Tibial nerve (tissue), 4 donors: ENCODE results near the gene G6PC2. TPM values are rescaled to one million over a fixed set of nuclear protein-coding genes. Genes with fewer than 3 reads are reported as not detected.
"Not testable (repeated sequence)": the region's sequence is repeated elsewhere in the genome, so short reads cannot be mapped to it uniquely, and the experiment has no call there.

ENCODE experiments used
- DNase-seq, 2 donors: peaks; one replicate each; pipeline ENCODE4 v3.0.0-alpha.2; 2019; ENCODE audit warnings: low spot score in 2 of 2
- H3K27ac ChIP-seq, 4 donors: fragments of 200-600 bp; sonication (generic) in 3 of 4; one replicate each; pipeline ENCODE4 v1.5.1; 2017 to 2019; ENCODE audit warnings: mild to moderate bottlenecking in 1 of 4
- H3K27me3 ChIP-seq, 2 donors: fragments of 200-600 bp; sonication (generic) in 1 of 2; one replicate each; pipeline versions ENCODE4 v1.5.1 to v1.6.0; 2017 to 2019
- H3K36me3 ChIP-seq, 3 donors: fragments of 200-600 bp; sonication (generic); one replicate each; pipeline ENCODE4 v1.5.1; 2018 to 2019
- H3K4me1 ChIP-seq, 4 donors: fragments of 200-600 bp; sonication (generic) in 3 of 4; one replicate each; pipeline ENCODE4 v1.5.1; 2017 to 2019
- H3K4me3 ChIP-seq, 4 donors: fragments of 200-600 bp; sonication (generic) in 3 of 4; one replicate each; pipeline ENCODE4 v1.5.1; 2017 to 2019; ENCODE audit warnings: mild to moderate bottlenecking in 1 of 4, moderate library complexity in 1 of 4
- H3K9me3 ChIP-seq, 4 donors: fragments of 200-600 bp; sonication (generic) in 3 of 4; one replicate each; pipeline ENCODE4 v1.5.1; 2017 to 2019
- CTCF ChIP-seq, 5 experiments: fragments of 200-600 bp in 3 of 5; fragments of 450-650 bp in 2 of 5; sonication (generic) in 3 of 5; IDR thresholded peaks; one replicate each; pipeline ENCODE4 v1.5.1; 2016 to 2019; ENCODE audit warnings: antibody characterized with exemption in 5 of 5, mild to moderate bottlenecking in 3 of 5, moderate library complexity in 2 of 5
- EP300 ChIP-seq, 2 donors: sonication (generic); formaldehyde crosslinking; IDR thresholded peaks; one replicate each; pipeline ENCODE4 v1.6.1; 2017; ENCODE audit warnings: antibody characterized with exemption in 2 of 2, mild to moderate bottlenecking in 1 of 2
- POLR2A ChIP-seq, 2 donors: fragments of 450-650 bp; IDR thresholded peaks; one replicate each; pipeline ENCODE4 v1.6.1; 2017; ENCODE audit warnings: antibody characterized with exemption in 2 of 2, mild to moderate bottlenecking in 2 of 2, moderate library complexity in 2 of 2
- WGBS, 2 donors: methylation state at CpG; one replicate each; pipeline ENCODE4 v1.1.5; 2018; 5-methylcytosine and 5-hydroxymethylcytosine counted together
- total RNA-seq, 4 donors: library from RNA; depleted of rRNA; stranded (reverse); fragments of >200 nt; gene quantifications; one replicate each; pipeline ENCODE4 v1.1.0, GENCODE V29; 2016

Gene G6PC2
- total RNA-seq, 4 donors from 2014 or later, result not detected

GRCh38 chr2:168928113-168928831, 27.2 kb downstream of the G6PC2 start:
- Histone ChIP-seq H3K36me3 (no peaks in the 10 kb centered on the region), H3K4me1 (no peaks in the 10 kb centered on the region), H3K27me3 (no peaks in the 10 kb centered on the region), H3K27ac (no peak overlapping the region), H3K9me3 (no peaks in the 10 kb centered on the region), H3K4me3 (no peak overlapping the region)
- TF ChIP-seq EP300 (IDR thresholded peaks at IDR 0.05), result no peak
- no peak for TF ChIP-seq POLR2A (IDR thresholded peaks at IDR 0.05)
- no peak for TF ChIP-seq CTCF (IDR thresholded peaks at IDR 0.05)
- WGBS, 2 donors, result 90 to 91% methylated on average over 3 of the region's 3 CpGs
- DNase-seq, result no peak

- H3K36me3 ChIP-seq, result no peaks in the 10 kb centered on the region
- WGBS, 2 donors, result 34 to 36% methylated on average over 3 of the region's 3 CpGs
- DNase-seq, result no peak
Measured at GRCh38 chr2:168929031-168929430, 27.9 kb downstream of the G6PC2 start.

GRCh38 chr2:168930242-168930641, 29.2 kb downstream of the G6PC2 start:
- no peak overlapping the region for H3K4me3 ChIP-seq
- TF ChIP-seq CTCF (IDR thresholded peaks at IDR 0.05) (no peak), EP300 (IDR thresholded peaks at IDR 0.05) (no peak), POLR2A (IDR thresholded peaks at IDR 0.05) (no peak)
- no peak overlapping the region for H3K27ac ChIP-seq
- no peaks in the 10 kb centered on the region for H3K27me3 ChIP-seq
- WGBS, 2 donors, result 76 to 78% methylated on average over 1 of the region's 1 CpG
- H3K4me1 ChIP-seq, result no peaks in the 10 kb centered on the region
- no peak for DNase-seq
- no peaks in the 10 kb centered on the region for H3K36me3 ChIP-seq
- no peaks in the 10 kb centered on the region for H3K9me3 ChIP-seq

More at GRCh38 chr2:168929031-168929430, 27.9 kb downstream of the G6PC2 start:
- Histone ChIP-seq H3K27me3 (no peaks in the 10 kb centered on the region), H3K4me1 (no peaks in the 10 kb centered on the region), H3K27ac (no peak overlapping the region), H3K4me3 (no peak overlapping the region), H3K9me3 (no peaks in the 10 kb centered on the region)
- TF ChIP-seq CTCF (IDR thresholded peaks at IDR 0.05), result no peak
- TF ChIP-seq EP300 (IDR thresholded peaks at IDR 0.05), result no peak
- TF ChIP-seq POLR2A (IDR thresholded peaks at IDR 0.05), result no peak

GRCh38 chr2:168932174-168932573, 31.1 kb downstream of the G6PC2 start:
- H3K4me1 ChIP-seq, H3K4me3 ChIP-seq, DNase-seq, H3K36me3 ChIP-seq, H3K9me3 ChIP-seq, H3K27ac ChIP-seq, H3K27me3 ChIP-seq: not testable (repeated sequence)
- 93 to 94% methylated on average over 4 of the region's 4 CpGs for WGBS, 2 donors

- Histone ChIP-seq H3K9me3 (no peaks in the 10 kb centered on the region), H3K27ac (no peak overlapping the region), H3K4me1 (no peaks in the 10 kb centered on the region), H3K36me3 (no peaks in the 10 kb centered on the region), H3K27me3 (no peaks in the 10 kb centered on the region), H3K4me3 (no peak overlapping the region)
- WGBS, 2 donors, result 80 to 84% methylated on average over 2 of the region's 2 CpGs
- TF ChIP-seq EP300 (IDR thresholded peaks at IDR 0.05) (no peak), POLR2A (IDR thresholded peaks at IDR 0.05) (no peak)
- no peak for DNase-seq
Measured at GRCh38 chr2:168934826-168935225, 33.7 kb downstream of the G6PC2 start.

- no peak for DNase-seq
- Histone ChIP-seq H3K36me3 (no peaks in the 10 kb centered on the region), H3K4me1 (no peaks in the 10 kb centered on the region), H3K27ac (no peak overlapping the region), H3K27me3 (no peaks in the 10 kb centered on the region), H3K9me3 (no peaks in the 10 kb centered on the region), H3K4me3 (no peak overlapping the region)
- WGBS, 2 donors, result 75 to 79% methylated on average over 14 of the region's 14 CpGs
- no peak for TF ChIP-seq EP300 (IDR thresholded peaks at IDR 0.05)
- TF ChIP-seq POLR2A (IDR thresholded peaks at IDR 0.05), result no peak
- no peak for TF ChIP-seq CTCF (IDR thresholded peaks at IDR 0.05)
Measured at GRCh38 chr2:168935810-168936581, 34.9 kb downstream of the G6PC2 start.
